T-cell (primary cell): ENCODE measurements around the gene PPM1M. TPM values are rescaled to one million over a fixed set of nuclear protein-coding genes. Genes with fewer than 3 reads are reported as not detected.

ENCODE experiments used
- ATAC-seq, 4 experiments: fragments of 200-7000 bp in 3 of 4; fragments of 150-1000 bp in 1 of 4; cut with Tn5 transposase; replicated peaks in 1 of 4; 1 replicate in 3 of 4; 2 replicates in 1 of 4; pipeline ENCODE4 v1.10.0; 2021; ENCODE audit warnings: moderate library complexity in 3 of 4, mild to moderate bottlenecking in 2 of 4, moderate number of reproducible peaks in 1 of 4
- CTCF ChIA-PET, 2 donors: fragments of 300-600 bp; sonication (Branson Sonifier 250); formaldehyde crosslinking; loops; one replicate each; lab custom pipeline; 2022; ENCODE audit warnings: antibody characterized with exemption in 2 of 2; lab: Charles Lee
- POLR2A ChIA-PET, 2 donors: fragments of 300-600 bp; sonication (Branson Sonifier 250); formaldehyde crosslinking; loops; one replicate each; lab custom pipeline; 2022; ENCODE audit warnings: antibody characterized with exemption in 2 of 2; lab: Charles Lee
- DNase-seq, 35 experiments: peaks; one replicate each; pipeline versions ENCODE4 v3.0.0 to v3.0.0-alpha.2; 2013 to 2023
- H3K27ac ChIP-seq: one replicate; pipeline ENCODE4 v1.5.1; 2013; ENCODE audit warnings: low read length
- H3K27me3 ChIP-seq, 2 experiments: replicated peaks in 1 of 2; 1 replicate in 1 of 2; 2 replicates in 1 of 2; pipeline versions ENCODE4 v1.6.1 to v1.7.0; 2013; ENCODE audit warnings: low read length in 1 of 2, mixed read lengths in 1 of 2; ENCODE audit not compliant: control insufficient read depth in 2 of 2, insufficient read depth in 2 of 2; ENCODE audit errors: extremely low read depth in 1 of 2
- H3K36me3 ChIP-seq, 2 donors: 1 replicate in 1 of 2; 2 replicates in 1 of 2; pipeline versions ENCODE4 v1.6.1 to v1.7.0; 2013; ENCODE audit warnings: low read length in 1 of 2; ENCODE audit not compliant: control insufficient read depth in 2 of 2, insufficient read depth in 1 of 2; ENCODE audit errors: extremely low read depth in 1 of 2
- H3K4me1 ChIP-seq, 2 experiments: 1 replicate in 1 of 2; 2 replicates in 1 of 2; pipeline versions ENCODE4 v1.6.1 to v1.7.0; 2013; ENCODE audit warnings: low read length in 2 of 2, mixed read lengths in 1 of 2; ENCODE audit not compliant: insufficient read depth in 2 of 2, control insufficient read depth in 1 of 2; ENCODE audit errors: extremely low read depth in 1 of 2
- H3K4me3 ChIP-seq, 2 donors: 1 replicate in 1 of 2; 2 replicates in 1 of 2; pipeline versions ENCODE4 v1.5.1 to v1.7.0; 2013; ENCODE audit warnings: mild to moderate bottlenecking in 2 of 2, low read length in 1 of 2, moderate library complexity in 1 of 2; ENCODE audit not compliant: control insufficient read depth in 1 of 2; ENCODE audit errors: extremely low read depth in 1 of 2
- H3K9me3 ChIP-seq: 2 replicates; pipeline ENCODE4 v1.7.0; 2013
- H3K27ac Mint-ChIP-seq, 2 donors: one replicate each; pipeline ENCODE4 v1.8.0; 2020 to 2021; ENCODE audit warnings: mild to moderate bottlenecking in 2 of 2, mixed read lengths in 2 of 2
- H3K27me3 Mint-ChIP-seq, 2 donors: one replicate each; pipeline ENCODE4 v1.8.0; 2021 to 2022; ENCODE audit warnings: mixed read lengths in 2 of 2
- H3K36me3 Mint-ChIP-seq: one replicate; pipeline ENCODE4 v1.8.0; 2021; ENCODE audit warnings: mixed read lengths
- H3K4me1 Mint-ChIP-seq, 3 donors: one replicate each; pipeline ENCODE4 v1.8.0; 2020 to 2022; ENCODE audit warnings: mixed read lengths in 3 of 3, mild to moderate bottlenecking in 1 of 3
- H3K4me3 Mint-ChIP-seq, 3 donors: one replicate each; pipeline ENCODE4 v1.8.0; 2020 to 2022; ENCODE audit warnings: mild to moderate bottlenecking in 3 of 3, mixed read lengths in 3 of 3, moderate library complexity in 3 of 3
- H3K9me3 Mint-ChIP-seq, 3 donors: one replicate each; pipeline ENCODE4 v1.8.0; 2020 to 2022; ENCODE audit warnings: mixed read lengths in 3 of 3
- WGBS: methylation state at CpG from one replicate; pipeline ENCODE4 v1.1.5; 2013; ENCODE audit warnings: missing lambda C conversion rate; ENCODE audit not compliant: insufficient coverage; 5-methylcytosine and 5-hydroxymethylcytosine counted together
- total RNA-seq, 35 experiments: library from RNA in 6 of 35; stranded (reverse) in 6 of 35; fragments of 120-200 nt in 1 of 35; gene quantifications; one replicate each; pipeline versions ENCODE4 v1.2.1 to v1.2.4 and lab custom pipeline; 2013 to 2026

PPM1M gene
- total RNA-seq, 5 donors from 2014 or later (not counting 1 experiment from before 2014, with no cell fraction given), result 63.4 to 78.1 (median 73.4) TPM

DNA sequence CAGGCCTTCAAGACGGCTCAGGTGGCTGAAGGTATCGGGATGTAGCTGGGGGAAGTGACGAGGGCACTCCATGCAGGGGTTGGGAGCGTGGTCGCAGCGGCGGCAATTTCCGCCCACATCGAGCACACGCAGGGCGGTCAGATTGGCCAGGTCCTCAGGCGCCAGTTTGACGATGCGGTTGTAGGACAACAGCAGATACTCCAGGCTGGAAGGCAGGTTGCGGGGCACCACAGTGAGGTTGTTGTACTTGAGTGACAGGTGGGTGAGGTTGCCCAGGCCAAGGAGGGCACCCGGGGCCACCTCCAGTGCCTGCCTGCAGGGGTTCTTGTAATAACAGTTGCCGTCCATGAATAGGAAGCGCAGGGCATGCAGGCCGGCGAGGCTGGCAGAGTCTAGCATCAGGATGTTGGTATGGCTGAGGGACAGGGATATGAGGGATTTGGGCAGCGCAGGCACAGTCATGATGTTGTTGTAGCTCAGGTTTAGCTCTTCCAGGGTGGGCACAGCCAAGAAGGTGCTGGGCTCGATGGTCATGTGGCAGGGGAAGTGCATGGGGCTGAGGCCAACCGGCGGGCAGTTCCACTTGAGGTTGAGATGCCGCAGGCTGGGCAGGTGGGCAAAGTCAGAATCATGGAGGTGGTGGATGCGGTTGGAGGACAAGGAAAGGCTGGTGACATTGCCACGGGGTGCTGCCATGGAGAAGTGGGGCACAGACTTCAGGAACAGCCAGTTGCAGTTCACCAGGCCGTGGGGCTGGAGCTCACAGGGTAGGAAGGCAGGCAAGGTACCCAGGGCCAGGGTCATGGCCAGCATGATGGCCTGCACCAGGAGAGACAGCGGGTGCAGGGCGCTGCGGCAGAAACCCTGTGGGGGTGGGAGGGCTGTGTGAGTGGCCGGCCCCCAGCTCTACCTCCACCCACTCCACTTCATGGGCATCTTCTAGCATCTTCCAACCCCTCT is 21.8 kb upstream of the PPM1M start:
- ChIA-PET POLR2A (no interaction called here), CTCF (interaction anchor here (1.6 to 2.0 kb wide), 2 partner anchors 115 to 116 kb away, joined by 5 to 6 read pairs; no protein-coding TSS in a partner anchor)
- H3K4me1 Mint-ChIP-seq, result peaks cover 76 to 86% (median 83%) of the 10 kb centered on the region in 3 donors
- peaks cover 41 to 79% of the 10 kb centered on the region in 2 experiments for H3K4me1 ChIP-seq
- 95% methylated on average over 26 of the region's 32 CpGs for WGBS
- H3K27ac Mint-ChIP-seq, result peak overlapping the region; percentile 76 to 85
- no peak for DNase-seq
- no peaks in the 10 kb centered on the region for H3K27me3 Mint-ChIP-seq
- H3K36me3 Mint-ChIP-seq, result no peaks in the 10 kb centered on the region
- peaks cover 2 to 8% of the 10 kb centered on the region in 2 donors for H3K36me3 ChIP-seq
- no peak overlapping the region for H3K4me3 ChIP-seq
- no peaks in the 10 kb centered on the region for H3K9me3 ChIP-seq
- peak overlapping the region; percentile 31 to 83 (median 69) for H3K4me3 Mint-ChIP-seq
- ATAC-seq, result no peak
- H3K27ac ChIP-seq, result no peak overlapping the region
- no peaks in the 10 kb centered on the region for H3K27me3 ChIP-seq
- no peaks in the 10 kb centered on the region for H3K9me3 Mint-ChIP-seq

DNA sequence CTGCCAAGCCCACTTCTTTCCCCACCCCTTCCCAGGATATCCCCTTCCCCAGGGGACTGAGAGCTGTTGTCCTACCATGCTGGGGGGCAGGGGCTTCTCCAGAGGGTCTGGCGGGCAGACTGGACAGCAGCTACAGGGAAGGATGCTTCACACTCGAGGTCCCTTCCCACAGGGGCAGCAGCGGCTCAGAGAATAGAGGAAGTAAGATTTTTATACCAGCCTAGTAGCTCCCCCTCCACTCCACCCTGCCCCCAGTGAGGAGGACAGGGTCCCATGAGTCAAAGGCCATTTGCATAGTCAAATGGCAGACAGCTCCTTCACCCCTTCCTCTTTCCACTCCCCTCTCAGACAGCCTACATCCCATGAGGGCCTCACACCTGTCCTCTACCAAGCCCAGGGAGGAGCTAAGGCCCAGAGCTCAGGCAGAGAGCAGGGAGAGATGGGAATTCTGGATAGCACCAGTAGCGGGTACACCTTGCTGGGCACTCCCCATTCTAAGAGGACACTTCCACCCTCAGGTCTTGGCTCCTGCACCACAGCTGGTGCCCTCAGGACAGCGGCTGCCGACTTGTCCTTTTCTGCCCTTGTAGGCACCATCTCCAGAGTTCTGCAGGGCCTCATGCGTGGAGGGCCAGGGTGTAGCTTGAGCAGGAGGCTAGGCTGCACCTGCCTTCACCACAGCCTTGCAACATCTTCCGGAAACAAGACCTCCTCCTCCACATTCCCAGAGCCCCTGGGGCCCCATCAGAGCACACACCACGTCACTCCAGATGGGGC is 19.9 kb upstream of the PPM1M start, which contains the start of gene TLR9:
Gene TLR9, minus strand, starts transcription at position 194 of the 777 bp plus-strand sequence. Its CDS starts 116 bp downstream, at position 78.
- 13% methylated on average over 2 of the region's 9 CpGs for WGBS
- Histone ChIP-seq H3K9me3 (no peaks in the 10 kb centered on the region), H3K4me3 (peak within 1 kb of the TSS in 1 of 2 donors; percentile 2), H3K27me3 (no peaks in the 10 kb centered on the region), H3K4me1 (peaks cover 36 to 63% of the 10 kb centered on the region in 2 experiments), H3K36me3 (peaks cover 9 to 27% of the 10 kb centered on the region in 2 donors), H3K27ac (peak within 1 kb of the TSS; percentile 46)
- Mint-ChIP-seq H3K36me3 (peaks cover 6% of the 10 kb centered on the region), H3K4me1 (peaks cover 62 to 69% (median 67%) of the 10 kb centered on the region in 3 donors), H3K9me3 (no peaks in the 10 kb centered on the region), H3K27ac (peak within 1 kb of the TSS; percentile 85 to 92), H3K4me3 (peak within 1 kb of the TSS in 2 of 3 donors; percentile 34 to 83), H3K27me3 (no peaks in the 10 kb centered on the region)
- peak; percentile 31 to 67 (median 39) for ATAC-seq
- CTCF ChIA-PET, result interaction anchor here in 1 of 2 donors (1.2 kb wide), 1 partner anchor 113 kb away, joined by 5 read pairs; no protein-coding TSS in a partner anchor
- POLR2A ChIA-PET, result no interaction called here
- peak in 4 of 35 experiments; percentile 10 to 44 (median 35) for DNase-seq

DNA sequence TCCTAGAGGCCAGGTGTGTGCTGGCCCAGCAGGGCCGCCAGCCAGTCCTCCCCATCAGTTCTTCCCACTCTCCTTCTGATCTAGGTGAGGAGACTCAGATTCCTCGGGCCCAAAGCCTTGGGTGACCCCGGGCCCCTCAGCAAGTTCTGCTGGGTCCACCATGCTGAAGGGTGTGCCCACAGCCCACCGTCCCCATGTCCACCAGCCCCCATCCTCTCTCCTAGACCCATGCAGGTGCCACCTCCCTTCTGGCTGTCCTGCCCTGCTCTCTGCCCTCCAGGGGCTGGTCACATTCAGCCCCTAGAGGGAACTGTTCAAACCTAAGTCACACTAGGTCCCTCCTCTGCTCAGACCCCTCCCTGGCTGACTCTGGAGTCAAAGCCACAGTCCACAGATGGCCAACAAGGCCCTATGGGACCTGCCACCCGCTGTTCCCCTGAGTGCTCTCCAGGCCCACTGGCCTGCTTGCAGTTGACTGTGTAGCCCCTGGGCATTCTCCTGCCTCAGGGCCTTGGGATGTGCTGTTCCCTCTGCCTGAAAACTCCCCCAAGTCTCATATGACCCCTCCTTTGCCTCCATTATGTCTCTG is 19.2 kb upstream of the PPM1M start:
- Histone ChIP-seq H3K4me3 (peak overlapping the region in 1 of 2 donors; percentile 2), H3K36me3 (peaks cover 11 to 34% of the 10 kb centered on the region in 2 donors), H3K9me3 (no peaks in the 10 kb centered on the region), H3K27me3 (no peaks in the 10 kb centered on the region), H3K27ac (peak overlapping the region; percentile 46), H3K4me1 (peaks cover 33 to 61% of the 10 kb centered on the region in 2 experiments)
- WGBS, result 55% methylated on average over 4 of the region's 5 CpGs
- Mint-ChIP-seq H3K27ac (peak overlapping the region; percentile 85 to 92), H3K36me3 (peaks cover 9% of the 10 kb centered on the region), H3K4me3 (peak overlapping the region in 1 of 3 donors; percentile 83), H3K27me3 (no peaks in the 10 kb centered on the region), H3K4me1 (peaks cover 58 to 67% (median 61%) of the 10 kb centered on the region in 3 donors), H3K9me3 (no peaks in the 10 kb centered on the region)
- ChIA-PET CTCF (interaction anchor here in 1 of 2 donors (1.2 kb wide), 2 partner anchors 112 to 113 kb away, joined by 4 to 5 read pairs; no protein-coding TSS in a partner anchor), POLR2A (interaction anchor here in 1 of 2 donors (0.6 kb wide), 1 partner anchor 108 kb away, joined by 3 read pairs; no protein-coding TSS in a partner anchor)
- ATAC-seq (peak in 1 of 4 experiments; percentile 4), DNase-seq (no peak)

DNA sequence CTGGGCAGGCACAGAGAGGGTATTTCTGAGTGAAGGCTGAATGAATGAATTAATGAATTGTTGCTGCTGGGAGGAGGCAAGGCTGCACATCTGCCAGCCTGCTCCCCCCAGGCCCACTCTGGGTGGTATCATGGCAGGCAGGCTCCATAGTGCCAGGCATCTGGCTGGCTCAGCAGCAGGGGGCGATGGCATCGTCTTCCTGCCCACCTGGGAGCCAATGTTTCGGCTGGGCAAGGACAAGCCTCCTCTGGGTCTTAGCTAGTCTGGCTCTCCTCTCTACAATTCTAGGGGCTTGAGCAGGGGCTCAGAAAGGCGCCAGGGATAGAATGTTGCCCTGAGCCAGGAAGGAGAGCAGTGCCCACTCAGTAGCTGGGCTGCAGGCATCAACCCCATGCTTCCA is 18.4 kb upstream of the PPM1M start:
- 83% methylated on average over 4 of the region's 4 CpGs for WGBS
- Histone ChIP-seq H3K4me1 (peaks cover 28 to 61% of the 10 kb centered on the region in 2 experiments), H3K27ac (no peak overlapping the region), H3K27me3 (no peaks in the 10 kb centered on the region), H3K4me3 (no peak overlapping the region), H3K36me3 (peaks cover 13 to 42% of the 10 kb centered on the region in 2 donors), H3K9me3 (no peaks in the 10 kb centered on the region)
- Mint-ChIP-seq H3K36me3 (peaks cover 15% of the 10 kb centered on the region), H3K4me3 (peak overlapping the region in 1 of 3 donors; percentile 83), H3K27me3 (no peaks in the 10 kb centered on the region), H3K4me1 (peaks cover 57 to 66% (median 61%) of the 10 kb centered on the region in 3 donors), H3K9me3 (no peaks in the 10 kb centered on the region), H3K27ac (peak overlapping the region; percentile 85 to 92)
- ATAC-seq, result no peak
- ChIA-PET POLR2A (no interaction called here), CTCF (interaction anchor here in 1 of 2 donors (1.2 kb wide), 1 partner anchor 112 kb away, joined by 4 read pairs; no protein-coding TSS in a partner anchor)
- no peak for DNase-seq

DNA sequence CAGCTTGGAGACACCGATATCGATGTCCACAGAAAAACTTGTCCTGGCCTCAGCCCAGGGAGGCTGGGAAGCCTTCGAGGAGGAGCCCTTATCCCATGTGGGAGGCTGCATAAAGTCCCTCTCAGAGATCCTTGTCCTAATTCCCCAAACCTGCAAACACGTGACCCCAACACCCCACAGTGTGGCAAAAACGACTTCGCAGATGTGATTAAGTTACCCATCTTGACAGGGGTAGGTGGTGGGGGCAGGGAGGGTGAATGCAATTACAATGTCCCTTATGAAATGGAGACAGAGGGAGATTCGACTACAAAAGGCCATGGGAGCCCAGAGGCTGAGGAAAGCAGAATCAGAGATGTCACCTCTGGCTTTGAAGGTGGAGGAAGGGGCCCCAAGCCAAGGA is 17.8 kb upstream of the PPM1M start:
- no peaks in the 10 kb centered on the region for H3K9me3 ChIP-seq
- Mint-ChIP-seq H3K27me3 (no peaks in the 10 kb centered on the region), H3K36me3 (peaks cover 15% of the 10 kb centered on the region), H3K9me3 (no peaks in the 10 kb centered on the region), H3K4me1 (peaks cover 57 to 66% (median 61%) of the 10 kb centered on the region in 3 donors), H3K27ac (peak overlapping the region; percentile 85 to 92), H3K4me3 (no peak overlapping the region)
- no peak overlapping the region for H3K27ac ChIP-seq
- ChIA-PET CTCF (no interaction called here), POLR2A (no interaction called here)
- no peak for DNase-seq
- H3K4me3 ChIP-seq, result no peak overlapping the region
- H3K4me1 ChIP-seq, result peaks cover 24 to 61% of the 10 kb centered on the region in 2 experiments
- peaks cover 13 to 47% of the 10 kb centered on the region in 2 donors for H3K36me3 ChIP-seq
- no peaks in the 10 kb centered on the region for H3K27me3 ChIP-seq
- 100% methylated on average over 3 of the region's 7 CpGs for WGBS
- ATAC-seq, result no peak
